T-helper 22 cell (primary cell): Measurements from ENCODE around the gene DGCR8.

Source experiments
- DNase-seq: peaks from one replicate; pipeline ENCODE4 v3.0.0-alpha.2; 2020; ENCODE audit warnings: low read depth

DGCR8 gene

DNA sequence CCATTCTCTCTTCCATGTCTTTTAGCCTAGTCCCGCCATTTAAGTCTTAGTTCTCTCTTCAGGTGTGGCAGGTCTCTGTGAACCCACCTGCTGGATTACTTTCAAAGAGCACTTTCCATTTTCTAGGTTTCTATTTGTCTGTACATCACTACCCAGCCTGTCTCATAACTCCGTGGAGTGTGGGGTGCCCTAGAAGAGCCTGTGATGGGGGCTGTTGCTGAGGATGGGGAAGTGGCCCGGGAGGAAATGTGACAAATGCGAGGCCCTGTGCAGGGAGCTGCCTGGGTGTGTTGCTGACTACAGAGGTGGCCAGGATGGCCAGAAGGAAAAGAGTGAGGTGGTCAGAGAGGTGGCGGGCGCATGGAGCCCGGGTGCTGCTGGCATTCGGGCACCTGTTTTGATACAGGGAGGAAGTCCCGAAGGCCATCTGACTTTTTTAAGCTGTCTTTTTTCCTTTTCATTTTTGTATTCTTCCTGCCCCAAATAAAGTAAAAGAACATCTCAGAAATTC is 10.7 kb downstream of the DGCR8 start:
- no peak for DNase-seq

DNA sequence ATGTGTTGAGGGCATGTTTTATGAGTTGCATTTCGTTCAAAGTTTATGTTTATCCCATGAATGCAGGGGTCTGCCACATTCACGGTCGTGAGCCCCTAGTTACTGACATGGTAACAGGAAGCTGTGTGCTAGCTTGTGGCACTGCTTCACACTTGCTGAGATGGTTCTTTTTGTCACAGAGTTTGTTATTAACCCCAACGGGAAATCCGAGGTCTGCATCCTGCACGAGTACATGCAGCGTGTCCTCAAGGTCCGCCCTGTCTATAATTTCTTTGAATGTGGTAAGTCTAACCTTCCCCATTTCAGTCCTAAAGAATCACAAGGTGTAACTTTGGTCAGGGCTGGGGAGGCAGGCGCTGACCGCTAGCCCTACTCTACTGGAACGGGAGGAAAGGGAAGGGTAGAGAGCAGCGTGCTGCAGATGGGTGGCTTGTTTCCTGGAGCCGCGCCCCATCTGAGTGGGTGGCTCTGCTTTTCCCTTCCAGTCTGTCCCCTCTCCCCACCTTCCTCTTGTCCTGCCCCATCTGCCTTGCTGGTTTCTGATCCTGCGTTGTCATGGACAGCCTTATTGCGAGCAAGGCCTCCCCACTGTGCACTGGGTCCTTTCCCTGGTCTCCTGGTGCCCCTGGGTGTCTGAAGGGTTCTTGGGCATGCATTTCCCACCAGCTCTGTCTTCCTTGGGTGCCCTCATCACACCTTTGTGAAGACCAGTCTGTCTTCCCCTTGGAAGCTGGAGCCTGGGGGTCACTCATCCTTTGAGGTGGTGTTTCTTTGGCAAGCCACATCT is 11.8 kb downstream of the DGCR8 start:
- no peak for DNase-seq

DNA sequence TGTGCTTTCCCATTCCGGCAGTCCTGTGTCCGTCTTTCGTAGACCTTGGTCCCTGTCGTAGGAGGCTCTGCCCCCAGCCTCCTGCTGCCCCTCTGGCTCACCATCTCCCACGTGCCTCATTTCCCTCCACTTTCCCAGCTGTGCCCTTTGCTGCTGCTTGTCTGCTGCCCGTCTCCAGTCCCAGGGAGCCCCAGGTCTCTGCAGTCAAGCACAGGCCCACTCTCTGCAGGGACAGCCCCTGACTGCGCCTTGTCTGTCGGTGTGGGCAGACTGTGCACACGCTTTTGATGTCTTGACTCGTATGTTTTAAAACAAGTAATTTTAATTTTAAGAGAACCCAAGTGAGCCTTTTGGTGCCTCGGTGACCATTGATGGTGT is 12.4 kb downstream of the DGCR8 start:
- no peak for DNase-seq

DNA sequence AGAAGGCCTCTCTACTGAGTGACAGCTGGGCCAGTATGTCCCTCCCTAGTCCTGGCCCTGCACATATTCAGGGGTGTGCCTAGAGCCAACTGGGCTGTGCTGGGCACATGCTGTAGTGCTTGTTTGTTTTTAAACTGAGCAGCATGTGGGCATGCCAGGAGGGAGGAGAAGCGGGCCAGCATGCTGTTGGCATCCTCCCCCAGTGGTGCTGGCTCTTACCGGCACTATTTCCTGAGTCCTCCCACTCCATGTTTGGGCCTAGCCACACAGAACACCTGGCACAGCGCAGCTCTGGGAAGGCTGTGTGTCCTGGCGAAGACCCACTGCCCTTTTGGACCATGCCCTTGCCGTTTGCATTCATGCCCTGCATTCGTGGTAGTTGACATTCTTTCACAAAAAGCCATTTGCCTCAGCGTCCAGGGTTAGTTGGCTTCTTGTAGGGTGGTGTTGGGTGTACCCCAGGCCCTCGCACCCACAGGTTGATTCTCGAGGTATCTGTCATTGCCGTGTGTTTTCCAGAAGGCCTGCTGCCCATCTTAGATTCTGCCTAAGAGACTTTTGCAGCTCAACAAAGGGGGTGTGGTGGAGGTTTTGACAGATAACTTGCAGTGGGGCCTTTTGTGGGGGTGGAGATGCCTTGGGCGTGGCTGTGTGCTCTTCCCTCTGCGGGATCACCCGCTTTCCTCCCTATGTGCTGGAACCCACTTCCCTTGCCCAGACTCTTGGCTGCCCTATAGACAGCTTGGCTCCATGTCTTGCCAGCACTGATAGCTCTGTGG is 13.6 kb downstream of the DGCR8 start:
- no peak for DNase-seq

DNA sequence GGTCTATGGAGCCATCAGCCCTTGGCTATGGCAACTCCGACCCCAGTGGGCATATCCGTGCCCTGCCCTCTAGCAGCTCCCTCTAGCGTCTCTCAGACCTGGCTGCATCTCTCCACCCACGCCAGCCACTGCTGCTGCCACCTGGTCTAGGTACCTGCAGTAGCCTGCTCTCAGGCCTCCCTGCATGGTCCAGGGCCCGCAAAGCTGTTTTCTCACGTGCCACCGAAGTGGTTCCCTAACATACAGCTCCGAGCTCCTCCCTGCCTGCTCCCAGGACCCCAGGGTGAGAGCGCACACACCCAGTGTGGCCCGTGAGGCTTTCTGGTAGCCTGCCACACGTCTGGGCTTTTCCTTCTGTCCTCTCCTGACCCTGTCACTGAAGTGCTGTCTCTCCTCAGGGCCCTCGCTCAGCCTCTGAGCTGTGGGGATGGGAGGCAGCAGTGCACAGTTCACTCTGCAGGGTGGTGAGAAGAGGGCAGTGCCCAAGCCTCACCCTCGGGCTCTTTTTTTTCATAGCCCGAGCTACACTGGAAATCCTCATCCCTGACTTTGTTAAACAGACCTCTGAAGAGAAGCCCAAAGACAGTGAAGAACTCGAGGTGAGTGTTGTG is 14.3 kb downstream of the DGCR8 start:
- DNase-seq: no peak

DNA sequence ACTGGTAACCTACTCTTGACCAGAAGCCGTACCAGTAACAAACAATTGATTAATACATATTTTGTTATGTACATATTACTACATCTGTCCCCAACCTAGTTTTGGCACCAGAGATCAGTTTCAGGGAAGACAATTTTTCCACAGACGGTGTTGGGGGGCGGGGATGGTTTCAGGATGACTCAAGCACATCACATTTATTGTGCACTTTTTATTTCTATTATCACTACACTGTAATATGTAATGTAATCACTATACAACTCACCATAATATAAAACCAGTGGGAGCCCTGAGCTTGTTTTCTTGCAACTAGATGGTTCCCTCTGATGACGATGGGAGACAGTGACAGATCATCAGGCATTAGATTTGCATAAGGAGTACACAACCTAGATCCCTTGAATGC is 15.5 kb downstream of the DGCR8 start:
- DNase-seq: no peak

DNA sequence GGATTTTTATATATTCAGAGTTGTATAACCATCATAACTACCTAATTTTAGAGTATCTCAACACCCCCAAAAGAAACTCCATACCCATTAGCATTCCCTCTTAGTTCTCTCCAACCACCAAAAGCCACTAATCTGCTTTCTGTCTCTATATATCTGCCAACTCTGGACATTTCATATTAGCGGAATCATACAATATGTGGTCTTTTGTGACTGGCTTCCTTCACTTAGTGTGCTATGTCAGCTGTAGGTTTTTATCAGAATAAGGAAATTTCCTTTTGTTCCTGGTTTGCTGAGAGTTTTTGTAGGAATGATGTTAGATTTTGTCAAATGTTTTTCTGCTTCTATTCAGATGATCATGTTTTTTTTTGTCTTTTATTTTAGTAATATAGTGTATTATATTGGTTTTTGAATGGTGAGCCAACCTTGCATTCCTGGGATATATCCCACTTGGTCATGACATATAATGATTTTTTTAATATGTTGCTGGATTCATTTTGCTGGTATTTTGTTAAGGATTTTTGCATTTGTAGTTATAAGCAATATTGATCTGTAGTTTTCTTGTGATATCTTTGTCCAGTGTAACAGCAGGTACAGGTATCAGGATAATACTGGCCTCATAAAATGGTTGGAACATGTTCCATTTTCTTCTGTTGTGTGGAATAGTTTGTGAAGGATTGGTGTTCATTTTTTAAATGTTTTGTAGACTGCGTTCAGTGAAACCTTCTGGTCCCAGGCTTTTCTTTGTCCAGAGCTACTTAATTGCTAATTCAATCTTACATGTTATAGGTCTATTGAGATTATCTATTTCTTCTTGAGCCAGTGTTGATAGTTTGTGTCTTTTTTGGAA is 16.8 kb downstream of the DGCR8 start:
- no peak for DNase-seq

DNA sequence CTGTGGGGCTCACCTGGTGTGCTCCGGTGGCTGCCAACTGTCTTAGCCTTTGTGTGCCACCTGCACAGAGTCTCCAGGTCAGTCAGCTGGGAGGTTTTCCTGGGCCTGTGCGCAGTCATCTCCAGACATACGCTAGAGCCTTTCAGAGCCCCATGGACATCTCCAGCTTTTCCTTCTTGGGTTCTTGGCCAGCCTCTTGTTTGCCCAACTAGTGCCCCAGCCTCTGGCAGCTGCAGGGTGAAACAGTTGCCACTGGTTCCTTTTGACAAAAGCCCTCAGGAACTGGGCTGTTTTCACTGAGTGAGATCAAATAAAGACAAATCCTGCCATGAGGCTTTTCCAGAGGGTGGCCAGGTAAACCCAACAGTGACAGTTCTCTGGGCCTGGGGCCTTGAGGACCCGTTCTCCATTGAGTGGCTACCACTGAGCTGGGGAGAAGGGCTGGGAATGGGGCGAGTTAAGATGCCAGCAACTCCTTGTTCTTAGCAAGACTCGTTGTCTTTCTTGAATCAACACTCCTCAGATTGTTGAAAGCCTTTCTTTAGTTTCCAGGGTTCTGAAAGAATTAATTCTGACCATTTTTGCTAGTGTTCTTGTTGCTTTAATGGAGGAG is 19.2 kb downstream of the DGCR8 start:
- no peak for DNase-seq

DNA sequence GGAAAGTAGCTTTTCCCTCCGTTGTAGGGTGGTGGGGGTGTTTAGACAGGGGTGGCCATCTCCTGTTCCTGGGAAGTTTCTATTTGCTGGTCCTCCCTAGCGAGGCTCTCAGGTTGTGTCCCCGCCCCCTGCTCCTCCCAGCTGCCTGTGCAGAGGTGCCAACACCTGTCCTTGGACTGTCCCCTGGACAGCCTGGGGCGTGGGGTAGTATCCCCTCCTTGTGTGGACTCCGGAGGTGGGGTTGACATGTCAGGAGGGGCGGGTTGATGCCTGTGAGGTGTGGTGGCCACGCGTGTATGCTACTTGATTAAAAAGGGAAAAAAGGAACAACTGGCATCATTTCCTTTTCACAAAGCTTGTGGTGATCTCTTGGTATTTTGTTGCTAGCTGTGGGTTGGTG is 21.6 kb downstream of the DGCR8 start:
- no peak for DNase-seq

DNA sequence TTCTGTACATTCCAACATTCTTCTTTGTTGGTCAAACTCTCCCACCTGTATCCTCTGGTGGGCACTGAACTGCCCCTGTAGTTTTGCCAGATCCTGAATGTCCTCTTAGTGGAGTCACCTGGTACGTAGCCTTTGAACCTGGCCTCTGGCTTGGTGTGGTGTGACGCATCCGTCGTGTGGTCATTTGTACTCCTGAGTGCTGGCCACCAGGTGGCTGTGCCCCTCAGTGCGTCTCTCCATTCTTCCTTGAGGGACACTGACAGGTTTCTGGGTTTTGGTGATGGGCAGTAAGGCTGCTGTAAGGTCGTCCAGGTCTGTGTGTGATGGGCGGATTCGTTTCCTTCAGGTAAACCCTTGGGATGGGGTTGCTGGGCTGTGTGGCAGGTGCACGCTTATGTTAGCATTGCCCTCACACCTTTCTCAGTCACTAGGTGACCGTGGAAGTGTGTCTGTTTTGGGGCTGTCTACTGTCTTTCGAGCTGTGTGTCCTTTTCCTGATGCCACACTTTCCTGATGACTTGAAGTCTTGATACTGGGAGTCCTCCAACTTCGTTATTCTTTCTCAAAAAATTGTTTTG is 22.3 kb downstream of the DGCR8 start:
- no peak for DNase-seq

DNA sequence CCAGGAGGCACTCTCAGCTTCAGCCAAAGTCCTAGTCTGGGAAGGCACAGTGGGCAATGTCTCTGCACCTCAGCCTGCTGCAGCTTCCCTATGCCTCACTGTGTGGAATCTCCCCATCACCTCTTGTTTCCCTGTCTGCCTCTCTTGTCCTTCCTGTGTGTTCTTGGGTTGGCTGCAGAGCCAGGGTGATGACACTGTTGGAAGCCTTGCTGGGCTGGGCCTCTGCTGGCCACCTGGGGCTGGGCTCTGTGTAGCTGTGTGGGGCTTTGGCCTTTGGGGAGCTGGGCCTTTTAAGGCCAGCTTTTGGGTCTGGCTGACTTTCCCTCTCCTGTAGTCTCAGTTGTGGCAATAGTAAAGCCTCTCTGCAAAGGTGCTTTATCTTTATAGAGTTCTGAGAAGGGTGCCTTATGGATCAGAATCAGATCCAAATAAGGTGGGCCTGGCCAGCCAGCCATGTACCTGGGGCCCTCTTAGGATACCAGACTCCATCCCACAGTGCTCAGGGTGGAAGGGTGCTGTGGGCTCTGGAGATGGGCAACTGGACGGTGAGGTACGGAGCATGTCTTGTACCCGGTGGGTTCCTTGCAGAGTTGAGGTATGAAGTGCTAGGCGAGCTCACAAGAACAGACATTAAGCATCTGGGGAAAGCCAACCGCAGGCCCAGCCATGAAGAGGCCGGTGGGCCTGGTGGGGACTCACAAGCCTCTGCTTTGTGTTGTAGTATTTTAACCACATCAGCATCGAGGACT is 25.6 kb downstream of the DGCR8 start:
- no peak for DNase-seq

DNA sequence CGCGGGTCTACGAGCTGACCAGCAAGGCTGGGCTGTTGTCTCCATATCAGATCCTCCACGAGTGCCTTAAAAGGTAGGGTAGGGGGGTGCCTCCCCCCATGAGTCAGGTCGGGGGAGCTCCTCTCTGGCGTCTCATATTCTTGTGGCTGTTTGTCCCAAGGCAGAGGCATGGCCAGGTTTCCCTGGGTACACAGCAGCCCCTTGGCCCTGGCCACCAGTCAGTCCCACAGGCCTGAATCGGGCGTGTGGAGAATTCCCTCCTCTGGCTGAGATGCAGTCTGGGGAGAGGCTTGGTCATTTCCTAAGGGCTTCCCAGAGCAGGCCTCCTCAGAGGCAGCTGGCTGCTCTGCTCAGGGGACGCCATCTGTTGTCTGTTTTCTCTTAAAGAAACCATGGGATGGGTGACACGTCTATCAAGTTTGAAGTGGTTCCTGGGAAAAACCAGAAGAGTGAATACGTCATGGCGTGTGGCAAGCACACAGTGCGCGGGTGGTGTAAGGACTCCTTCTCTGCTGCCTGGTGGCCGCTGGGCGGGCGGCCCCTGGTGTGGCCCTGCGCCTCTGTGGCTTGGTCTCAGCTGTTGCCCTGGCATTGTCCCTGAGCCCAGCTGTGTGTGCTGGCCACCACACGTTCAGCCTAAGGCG is 26.3 kb downstream of the DGCR8 start:
- no peak for DNase-seq

DNA sequence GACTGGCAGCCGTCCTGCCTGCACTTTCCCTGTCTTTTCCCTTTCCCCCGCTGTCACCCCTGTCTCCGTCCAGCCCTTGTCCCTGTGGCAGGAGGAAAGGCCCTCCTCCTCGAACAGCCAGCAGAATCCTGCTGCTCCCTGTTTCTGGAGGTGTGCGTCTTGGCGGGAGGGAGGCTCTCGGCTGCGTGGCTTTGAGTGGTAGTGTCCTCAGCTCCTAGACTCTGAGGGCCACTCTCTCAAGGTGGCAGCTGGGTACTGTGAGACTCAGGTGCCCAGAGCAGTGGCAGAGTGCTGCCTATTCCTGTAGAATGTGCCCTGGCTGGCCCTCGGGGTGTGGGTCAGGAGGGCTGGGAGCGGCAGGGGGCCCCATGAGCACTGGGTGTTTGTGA is 26.8 kb downstream of the DGCR8 start:
- no peak for DNase-seq

DNA sequence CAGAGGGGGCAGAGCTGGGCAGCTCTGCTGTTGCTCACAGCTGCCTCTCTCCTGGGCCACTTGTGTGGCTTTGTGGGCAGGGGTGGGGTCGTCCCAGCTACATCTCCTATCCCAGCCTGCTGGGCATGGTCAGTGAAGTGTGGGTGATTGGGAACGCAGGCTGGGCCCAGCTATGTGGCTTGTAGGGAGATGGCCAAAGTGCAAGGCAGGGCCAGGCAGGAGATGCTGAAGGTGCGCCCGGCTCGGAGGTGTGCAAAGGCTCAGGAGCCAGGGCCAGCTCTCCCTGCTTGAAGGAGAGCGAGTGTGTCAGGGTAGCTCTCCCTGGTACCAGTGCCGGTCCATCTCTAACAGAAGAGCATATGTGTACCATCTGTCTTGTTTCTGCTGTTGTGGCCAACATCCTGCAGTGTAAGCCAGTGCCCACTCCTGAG is 27.4 kb downstream of the DGCR8 start:
- no peak for DNase-seq

DNA sequence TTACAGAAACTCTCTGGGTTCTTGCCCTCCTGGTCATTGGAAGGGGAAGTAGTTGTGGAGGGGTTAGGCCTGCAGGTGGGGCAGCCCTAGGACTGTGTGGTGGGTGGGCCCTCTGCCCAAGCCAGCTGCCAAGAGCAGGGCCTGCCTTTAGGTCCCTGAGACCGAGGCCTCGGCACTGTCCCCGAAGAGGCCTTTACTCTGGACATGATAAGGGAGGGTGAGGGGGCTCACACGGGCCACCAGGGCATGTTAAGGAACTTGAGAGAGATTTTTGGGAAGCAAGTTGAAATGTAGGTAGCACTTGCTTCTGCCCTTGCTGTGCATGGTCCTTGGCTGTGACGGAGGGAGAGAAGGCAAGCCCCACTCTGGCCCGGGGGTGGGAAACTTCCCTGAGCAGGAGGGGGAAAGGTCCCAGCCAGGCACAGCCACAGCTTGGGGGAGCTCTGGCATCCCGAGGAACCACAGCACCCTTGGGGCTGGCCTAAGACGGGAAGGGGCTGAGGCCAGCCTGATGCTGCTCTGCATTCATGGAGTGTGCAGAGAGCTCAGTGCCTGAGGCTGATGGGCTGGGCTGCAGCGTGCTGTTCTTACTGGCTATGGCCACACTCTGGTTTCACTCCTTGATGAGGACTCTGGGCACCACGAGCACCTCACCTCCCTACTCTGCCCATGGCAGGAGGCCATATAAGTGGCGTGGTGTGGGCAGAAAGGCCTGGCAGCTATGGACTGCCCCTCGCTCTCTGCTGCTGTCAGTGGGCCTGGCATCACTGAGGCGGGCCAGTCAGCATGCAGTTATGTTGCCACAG is 28.1 kb downstream of the DGCR8 start:
- no peak for DNase-seq

DNA sequence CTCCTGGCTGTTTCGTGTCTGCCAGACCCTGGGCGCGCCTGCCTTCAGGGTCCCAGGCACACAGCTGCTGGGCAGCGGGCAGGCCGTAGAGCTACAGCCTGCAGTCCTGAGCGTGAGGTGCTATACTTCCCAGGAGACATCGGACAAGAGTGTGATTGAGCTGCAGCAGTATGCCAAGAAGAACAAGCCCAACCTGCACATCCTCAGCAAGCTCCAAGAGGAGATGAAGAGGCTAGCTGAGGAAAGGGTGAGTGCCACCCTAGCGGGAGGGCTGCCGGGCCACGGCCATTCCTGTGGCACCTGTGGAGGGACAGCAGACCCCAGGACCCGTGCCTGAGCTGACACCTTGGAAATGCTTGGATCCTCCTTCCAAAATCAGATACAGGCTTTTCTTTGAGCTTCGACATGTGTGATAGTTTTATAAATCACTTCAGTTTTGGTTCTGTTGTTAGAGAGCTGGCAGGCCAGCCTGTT is 28.8 kb downstream of the DGCR8 start:
- no peak for DNase-seq

DNA sequence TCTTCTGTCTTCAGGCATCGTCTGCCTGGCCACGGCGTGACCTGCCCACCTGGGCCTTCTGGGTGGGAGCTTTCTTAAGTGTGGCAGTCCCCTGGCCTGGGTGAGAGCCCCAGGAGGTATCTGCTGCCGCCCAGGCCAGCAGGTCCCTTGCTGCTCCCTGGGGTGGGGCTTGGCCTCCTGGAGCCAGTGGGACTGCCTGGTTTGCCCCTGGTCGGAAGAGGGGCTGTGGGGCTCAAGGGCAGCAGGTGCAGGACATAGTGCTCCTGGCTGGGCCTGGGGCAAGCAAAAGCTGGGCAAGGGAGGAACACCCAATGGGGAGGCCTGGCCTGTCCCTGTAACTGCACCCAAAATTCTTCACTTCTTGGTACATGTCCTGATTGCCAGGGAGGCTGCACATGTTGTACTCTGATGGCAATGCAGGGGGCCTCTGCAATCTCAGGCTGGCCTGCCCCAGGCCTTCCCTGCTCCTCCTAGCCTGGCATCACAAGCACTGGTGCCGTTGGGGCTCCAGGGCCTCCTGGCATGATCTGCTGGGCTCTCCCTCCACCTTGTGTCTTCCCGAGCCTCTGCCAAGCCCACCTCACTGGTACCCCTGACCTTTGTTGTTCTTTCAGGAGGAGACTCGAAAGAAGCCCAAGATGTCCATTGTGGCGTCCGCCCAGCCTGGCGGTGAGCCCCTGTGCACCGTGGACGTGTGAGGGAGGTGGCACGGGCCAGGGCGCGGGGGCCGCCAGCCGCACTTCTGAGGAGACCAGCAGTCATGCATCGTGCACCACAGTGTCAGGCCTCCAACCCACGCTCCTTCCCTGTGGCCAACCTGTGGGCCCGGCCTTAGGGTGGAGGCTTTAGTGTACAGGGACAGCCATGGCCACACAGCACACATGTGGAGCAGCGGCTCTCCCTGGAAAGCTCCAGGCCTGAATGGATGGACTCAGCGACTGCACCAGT is 29.6 kb downstream of the DGCR8 start:
- DNase-seq: no peak
